HG03354 (cell line): Measurements from ENCODE around the gene MINAR1.

Source experiments
- ATAC-seq: cut with Tn5 transposase; IDR thresholded peaks from one replicate; pipeline ENCODE4 v1.9.1; 2021; ENCODE audit warnings: mild to moderate bottlenecking; ENCODE audit not compliant: unreplicated experiment, poor library complexity, severe bottlenecking

MINAR1 gene

GRCh38 chr15:79427781-79428598 is 4.1 kb upstream of the MINAR1 start:
- ATAC-seq, result no peak

DNA sequence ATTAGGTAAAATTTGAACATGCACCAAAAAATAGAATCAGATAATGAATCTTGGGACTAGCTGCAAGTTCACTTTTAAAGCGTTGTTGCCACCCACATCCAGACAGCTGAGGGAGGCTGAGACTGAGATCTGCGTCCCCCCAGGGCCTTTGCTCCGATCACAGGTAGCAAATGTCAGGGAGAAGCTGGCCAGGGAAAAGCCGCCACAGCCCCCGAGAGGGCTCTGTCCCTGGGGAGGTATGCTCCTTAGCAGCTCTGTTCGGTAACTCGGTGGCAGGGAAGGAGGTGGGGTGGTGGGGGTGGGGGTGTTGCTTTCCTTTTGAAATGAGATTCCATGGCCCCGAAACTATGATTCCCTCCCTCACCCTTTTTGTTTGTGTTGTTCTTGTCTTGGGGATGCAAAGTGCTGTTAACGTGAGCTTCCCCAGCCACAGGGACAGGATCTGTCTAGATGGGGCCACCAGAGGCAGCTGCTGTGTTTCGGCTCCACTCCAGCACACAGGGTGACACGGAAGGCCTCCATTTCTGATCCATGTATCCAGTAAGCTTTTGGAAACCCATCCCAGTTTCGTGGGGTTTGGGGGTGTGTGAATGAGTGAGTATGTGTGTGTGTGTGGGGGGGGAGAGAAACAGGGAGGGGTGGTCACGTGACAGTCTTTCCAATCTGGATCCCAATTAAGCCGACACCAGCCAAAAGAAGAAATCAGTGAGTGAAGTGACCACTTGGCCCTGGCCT is 1.1 kb upstream of the MINAR1 start:
- no peak for ATAC-seq

DNA sequence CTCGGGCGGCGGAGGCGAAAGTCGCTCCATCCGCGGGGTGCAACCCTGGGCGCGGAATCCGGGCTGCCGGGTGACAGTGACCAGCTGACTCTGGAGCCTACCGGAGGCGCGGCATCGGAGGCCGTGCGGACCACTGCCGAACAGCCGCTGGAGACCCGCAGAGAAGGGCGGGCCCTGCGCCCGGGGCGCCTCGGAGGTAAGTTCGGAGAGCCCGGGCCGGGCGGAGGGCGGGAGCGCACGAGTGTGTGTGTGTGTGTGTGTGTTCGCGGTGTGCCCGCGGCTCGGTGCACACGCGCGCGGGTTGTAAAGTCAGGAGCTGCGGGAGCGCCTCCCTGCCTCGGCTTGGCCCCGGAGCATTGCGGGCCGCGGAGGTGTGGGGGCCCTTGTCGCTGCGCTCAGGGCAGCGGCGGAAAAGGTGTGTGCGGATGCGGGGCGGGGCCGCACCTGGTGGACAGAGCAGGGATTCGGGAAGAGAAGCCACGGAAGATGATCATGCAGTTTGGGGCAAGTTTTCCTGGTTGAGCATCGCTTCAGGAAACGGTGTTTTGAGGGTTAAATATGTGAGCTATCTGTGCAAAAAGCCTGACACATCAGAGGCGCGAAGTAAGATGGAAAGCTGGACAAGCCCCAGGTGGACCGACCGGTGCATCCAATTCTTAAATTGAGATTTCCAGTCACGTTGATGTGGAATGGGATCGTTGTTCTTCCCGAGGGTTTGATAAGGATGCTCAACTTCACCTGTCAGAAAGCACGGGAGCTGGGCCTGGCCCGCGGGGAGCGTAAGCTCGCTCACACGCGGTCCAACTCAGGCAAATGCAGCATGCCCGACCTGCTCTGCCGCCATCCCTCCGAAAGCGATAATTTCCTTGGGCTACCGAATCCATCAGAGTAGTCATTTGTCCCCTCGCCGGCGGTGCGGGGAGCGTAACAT is 474 bp downstream of the MINAR1 start:
- ATAC-seq, result no peak

GRCh38 chr15:79433276-79433990 is 1.3 kb downstream of the MINAR1 start:
- no peak for ATAC-seq

GRCh38 chr15:79434361-79434760 is 2.2 kb downstream of the MINAR1 start:
- ATAC-seq, result no peak

DNA sequence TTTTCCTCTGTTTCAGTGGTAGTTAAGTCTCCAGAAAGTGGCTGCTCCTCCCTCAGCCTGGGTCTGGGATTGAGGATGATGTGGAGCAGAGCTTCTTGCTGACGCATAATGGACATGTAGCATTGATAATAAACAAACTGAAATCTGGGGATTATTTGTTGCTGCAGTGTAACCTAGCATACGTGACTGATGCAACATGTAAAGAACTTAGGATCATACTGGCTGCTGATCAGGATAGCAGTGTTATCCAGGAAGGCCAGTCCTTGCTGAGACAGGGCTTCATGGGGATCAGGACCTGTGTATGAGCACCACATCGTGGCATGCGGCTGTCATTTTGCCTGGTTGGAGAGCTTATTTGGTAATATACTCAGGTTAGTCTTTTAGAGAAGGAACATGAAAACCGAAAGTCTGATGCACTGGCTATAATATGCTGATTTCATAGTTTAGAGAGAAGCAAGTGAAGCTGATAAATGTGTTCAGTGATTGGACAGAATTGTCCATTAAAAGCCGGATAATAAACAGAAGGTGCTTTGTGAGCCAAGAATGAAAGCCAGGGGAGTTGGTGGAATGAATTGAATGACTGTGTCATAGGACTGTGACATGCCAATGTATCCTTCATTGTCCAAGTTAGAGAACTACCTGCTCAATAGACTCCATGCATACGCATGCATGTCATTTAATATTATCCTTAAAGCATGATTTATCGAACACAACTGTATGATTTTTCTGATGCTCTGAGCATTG is 4.1 kb downstream of the MINAR1 start:
- no peak for ATAC-seq

- no peak for ATAC-seq
Observed at GRCh38 chr15:79437275-79438000, 5.3 kb downstream of the MINAR1 start.

DNA sequence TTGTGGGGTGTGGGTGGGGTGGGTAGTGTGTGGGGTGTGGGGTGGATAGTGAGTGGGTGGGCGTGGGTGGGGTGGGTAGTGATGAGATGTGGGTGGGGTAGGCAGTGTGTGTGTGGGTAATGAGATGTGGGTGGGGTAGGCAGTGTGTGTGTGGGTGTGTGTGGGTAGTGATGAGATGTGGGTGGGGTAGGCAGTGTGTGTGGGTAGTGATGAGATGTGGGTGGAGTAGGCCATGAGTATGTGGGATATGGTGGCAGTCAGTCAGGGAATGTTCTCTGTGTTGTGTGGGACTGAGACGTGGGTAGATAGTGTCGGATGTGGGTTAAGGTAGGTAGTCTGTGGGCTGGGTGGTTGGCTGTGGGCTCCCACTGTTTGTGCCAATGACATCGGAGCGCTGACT is 7.1 kb downstream of the MINAR1 start:
- no peak for ATAC-seq

DNA sequence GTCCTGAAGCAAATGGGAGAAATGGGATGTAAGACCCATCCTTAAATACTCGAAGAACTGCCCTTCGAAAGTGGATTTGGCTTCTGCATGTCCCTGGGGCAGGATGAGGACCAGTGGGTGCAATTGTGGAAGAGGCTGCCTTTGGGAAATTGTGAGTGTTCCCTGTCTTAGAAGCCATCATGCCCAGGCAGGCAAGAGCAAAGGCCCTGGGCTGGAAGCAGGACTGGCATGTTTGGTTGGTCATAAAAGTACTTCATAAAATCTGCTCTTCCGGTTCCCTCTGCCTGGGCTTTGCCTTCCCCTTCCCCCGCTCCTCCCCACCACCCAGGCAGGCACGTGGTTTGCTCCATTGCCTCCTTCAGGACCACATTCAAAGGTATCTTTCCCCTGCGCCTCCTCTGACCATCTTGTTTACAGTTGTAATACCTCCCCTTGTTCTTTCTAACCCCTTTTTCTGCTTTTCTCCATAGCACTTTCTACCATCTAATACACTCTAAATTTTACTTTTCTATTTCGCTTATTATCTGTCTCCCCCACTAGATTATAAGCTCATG is 8.3 kb downstream of the MINAR1 start:
- no peak for ATAC-seq

GRCh38 chr15:79442911-79443310 is 10.8 kb downstream of the MINAR1 start:
- no peak for ATAC-seq

GRCh38 chr15:79447060-79447459 is 14.9 kb downstream of the MINAR1 start:
- ATAC-seq, result no peak

GRCh38 chr15:79450648-79451047 is 18.5 kb downstream of the MINAR1 start:
- ATAC-seq, result no peak

DNA sequence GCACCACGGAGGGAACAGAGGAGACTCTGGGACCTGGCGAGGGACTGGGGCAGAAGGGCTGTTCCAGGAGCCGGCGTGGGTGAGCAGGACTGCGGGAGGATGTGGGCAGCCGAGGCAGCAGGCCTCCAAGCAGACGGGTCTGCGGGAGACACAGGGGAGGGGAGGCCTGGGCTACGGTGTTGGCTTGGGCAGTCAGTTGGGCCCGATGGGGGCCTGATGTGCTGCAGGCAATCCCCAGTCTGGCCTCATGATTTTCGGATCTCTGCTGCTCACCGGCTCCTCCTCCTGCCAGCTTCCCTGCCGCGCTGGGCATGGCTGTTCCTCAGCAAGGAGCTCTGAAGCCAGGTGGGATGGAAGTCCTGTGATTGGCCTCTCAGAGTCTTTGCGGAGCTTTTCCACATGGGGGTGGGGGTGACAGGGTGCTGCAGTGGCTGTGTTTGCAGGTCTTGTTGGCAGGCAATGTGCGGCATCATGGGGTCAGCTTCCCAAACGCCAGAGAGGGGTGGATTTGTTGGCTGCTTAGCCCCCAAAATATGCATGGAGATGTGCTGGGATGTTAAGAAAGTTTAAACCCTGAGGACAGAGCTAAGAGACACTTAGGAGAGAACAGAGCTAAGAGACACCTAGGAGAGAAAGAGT is 19.3 kb downstream of the MINAR1 start:
- ATAC-seq, result no peak

DNA sequence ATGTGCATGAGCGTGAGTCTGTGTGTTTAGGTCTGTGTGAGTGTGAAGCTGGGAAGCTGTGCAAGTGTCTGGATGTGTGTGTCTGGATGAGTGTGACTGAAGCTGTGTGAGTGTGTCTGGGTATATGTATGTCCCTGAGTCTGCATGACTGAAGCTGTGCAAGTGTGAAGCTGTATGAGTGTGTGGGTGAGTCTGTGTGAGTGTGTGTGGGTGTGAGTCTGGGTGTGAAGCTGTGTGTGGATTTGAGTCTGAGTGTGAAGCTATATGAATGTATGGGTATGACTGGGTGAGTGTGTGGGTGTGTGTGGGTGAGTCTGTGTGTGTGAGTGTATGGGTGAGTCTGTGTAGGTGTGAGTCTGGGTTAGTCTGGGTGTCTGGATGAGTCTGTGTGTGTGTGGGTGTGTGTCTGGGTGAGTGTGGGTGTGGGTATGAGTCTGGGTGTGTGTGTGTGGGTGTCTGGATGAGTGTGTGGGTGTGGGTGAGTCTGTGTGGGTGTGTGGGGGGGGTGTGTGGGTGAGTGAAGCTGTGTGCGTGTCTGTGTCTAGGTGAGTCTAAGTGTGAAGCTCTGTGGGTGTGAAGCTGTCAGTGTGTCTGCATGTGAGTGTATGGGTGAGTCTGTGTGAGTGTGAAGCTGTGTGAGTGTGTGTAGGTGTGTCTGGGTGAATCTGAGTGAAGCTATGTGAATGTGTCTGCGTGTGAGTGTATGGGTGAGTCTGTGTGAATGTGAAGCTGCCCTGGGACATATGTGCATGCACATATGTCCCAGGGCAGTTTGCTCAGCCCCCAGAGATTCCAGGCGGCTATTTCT is 20.3 kb downstream of the MINAR1 start:
- no peak for ATAC-seq

DNA sequence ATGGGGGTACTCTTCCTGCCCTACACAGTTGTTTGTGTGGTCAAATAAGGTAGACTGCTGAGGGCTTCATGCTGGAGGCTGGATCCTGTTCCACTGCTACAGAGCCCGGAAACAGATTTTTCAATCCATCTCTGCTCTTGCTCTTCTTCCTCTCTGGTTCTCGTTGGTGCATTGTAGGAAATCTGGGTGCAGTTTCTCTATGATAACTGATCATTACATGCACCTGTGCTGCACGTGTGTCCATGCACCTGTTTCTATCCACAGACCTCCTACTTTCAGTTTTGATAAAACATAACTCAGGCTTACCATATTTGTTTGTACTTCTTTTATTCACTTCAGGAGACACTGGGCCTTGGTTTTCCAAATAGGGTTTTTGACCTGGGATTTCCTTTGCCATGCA is 21.3 kb downstream of the MINAR1 start:
- ATAC-seq, result no peak

DNA sequence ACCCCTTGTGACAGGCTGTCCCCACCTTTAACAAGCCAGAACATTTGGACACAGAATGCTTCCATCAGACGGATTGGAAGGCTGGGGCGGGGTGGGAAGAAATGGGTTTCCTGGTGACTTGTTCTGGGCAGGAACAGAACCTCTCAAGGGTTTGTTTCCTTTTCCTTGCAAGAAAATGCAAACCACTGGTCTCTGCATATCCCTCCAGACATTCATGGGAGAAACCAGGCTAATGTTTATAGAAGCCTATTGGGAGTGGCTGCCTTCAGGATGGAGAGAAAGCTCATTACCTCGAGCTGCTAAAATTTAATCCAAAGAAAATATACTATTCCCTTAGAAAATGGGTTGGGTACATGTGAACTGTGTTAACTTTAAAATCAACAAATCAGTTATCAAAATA is 21.9 kb downstream of the MINAR1 start:
- no peak for ATAC-seq

DNA sequence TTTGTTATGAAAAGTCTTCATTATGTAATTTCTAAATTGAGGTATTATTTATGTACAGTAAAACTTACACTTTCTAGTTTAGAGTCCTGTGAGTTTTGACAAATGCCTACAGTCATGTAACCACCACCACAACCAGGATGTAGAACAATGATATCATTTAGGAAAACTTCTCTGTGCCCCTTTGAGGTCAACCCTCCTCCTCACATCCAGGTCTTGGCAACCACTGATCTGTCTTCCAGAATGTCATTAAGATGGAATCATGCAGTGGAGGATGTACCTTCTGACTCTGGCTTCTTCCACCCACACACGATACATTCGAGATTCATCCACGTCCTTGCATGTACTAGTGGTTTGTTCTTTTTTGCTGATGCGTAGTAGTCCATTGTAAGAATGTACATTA is 23.2 kb downstream of the MINAR1 start:
- ATAC-seq, result no peak
